ENCODE measurements around the gene LARP4. TPM values are rescaled to one million over a fixed set of nuclear protein-coding genes. Genes with fewer than 3 reads are reported as not detected.

Gene LARP4
- total RNA-seq, 1 donor: 33.8 TPM

GRCh38 chr12:50401500-50402081, 906 bp downstream of the LARP4 start:
- peak overlapping the region; percentile 95 for H3K4me3 ChIP-seq (ENCODE audit: low read depth, low read length)
- peak; percentile 87 for DNase-seq (ENCODE audit: low read depth)
- TF ChIP-seq, protein P1, sequence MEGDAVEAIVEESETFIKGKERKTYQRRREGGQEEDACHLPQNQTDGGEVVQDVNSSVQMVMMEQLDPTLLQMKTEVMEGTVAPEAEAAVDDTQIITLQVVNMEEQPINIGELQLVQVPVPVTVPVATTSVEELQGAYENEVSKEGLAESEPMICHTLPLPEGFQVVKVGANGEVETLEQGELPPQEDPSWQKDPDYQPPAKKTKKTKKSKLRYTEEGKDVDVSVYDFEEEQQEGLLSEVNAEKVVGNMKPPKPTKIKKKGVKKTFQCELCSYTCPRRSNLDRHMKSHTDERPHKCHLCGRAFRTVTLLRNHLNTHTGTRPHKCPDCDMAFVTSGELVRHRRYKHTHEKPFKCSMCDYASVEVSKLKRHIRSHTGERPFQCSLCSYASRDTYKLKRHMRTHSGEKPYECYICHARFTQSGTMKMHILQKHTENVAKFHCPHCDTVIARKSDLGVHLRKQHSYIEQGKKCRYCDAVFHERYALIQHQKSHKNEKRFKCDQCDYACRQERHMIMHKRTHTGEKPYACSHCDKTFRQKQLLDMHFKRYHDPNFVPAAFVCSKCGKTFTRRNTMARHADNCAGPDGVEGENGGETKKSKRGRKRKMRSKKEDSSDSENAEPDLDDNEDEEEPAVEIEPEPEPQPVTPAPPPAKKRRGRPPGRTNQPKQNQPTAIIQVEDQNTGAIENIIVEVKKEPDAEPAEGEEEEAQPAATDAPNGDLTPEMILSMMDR (IDR thresholded peaks at IDR 0.05; ENCODE audit: insufficient read depth, low read length): no peak

GRCh38 chr12:50402264-50403000, 1.7 kb downstream of the LARP4 start:
- H3K4me3 ChIP-seq (ENCODE audit: low read depth, low read length): peak overlapping the region; percentile 95
- DNase-seq (ENCODE audit: low read depth): peak; percentile 22
- TF ChIP-seq, protein P1 (IDR thresholded peaks at IDR 0.05; ENCODE audit: insufficient read depth, low read length): no peak

- TF ChIP-seq, protein P1 (IDR thresholded peaks at IDR 0.05; ENCODE audit: insufficient read depth, low read length): no peak
- no peak for DNase-seq (ENCODE audit: low read depth)
- peak overlapping the region; percentile 95 for H3K4me3 ChIP-seq (ENCODE audit: low read depth, low read length)
Observed at GRCh38 chr12:50403001-50403440, 2.3 kb downstream of the LARP4 start.

GRCh38 chr12:50404307-50404706, 3.6 kb downstream of the LARP4 start:
- no peak overlapping the region for H3K4me3 ChIP-seq (ENCODE audit: low read depth, low read length)
- no peak for DNase-seq (ENCODE audit: low read depth)
- TF ChIP-seq, protein P1 (IDR thresholded peaks at IDR 0.05; ENCODE audit: insufficient read depth, low read length): no peak

DNA sequence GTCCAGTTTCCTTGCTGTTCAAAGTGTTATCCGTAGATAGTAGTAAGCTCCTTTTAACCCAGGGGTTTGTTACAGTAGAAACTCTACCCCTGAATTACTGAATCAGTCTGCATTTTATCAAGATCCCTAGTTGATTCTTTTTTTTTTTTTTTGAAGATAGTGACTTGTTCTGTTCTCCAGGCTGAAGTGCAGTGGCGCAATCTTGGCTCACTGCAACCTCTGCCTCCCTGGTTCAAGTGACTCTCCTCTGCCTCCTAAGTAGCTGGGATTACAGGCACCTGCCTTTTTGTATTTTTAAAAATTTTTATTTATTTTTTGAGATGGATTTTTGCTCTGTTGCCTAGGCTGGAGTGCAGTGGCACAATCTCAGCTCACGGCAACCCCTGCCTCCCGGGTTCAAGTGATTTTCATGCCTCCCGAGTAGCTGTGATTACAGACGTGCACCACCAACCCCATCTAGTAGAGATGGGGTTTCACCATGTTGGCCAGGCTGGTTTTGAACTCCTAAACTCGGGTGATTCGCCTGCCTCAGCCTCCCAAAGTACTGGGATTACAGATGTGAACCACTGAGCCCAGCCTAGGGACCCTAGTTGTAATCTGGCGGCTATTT, 10.5 kb downstream of the LARP4 start:
- no peak overlapping the region for H3K4me3 ChIP-seq (ENCODE audit: low read depth, low read length)
- DNase-seq (ENCODE audit: low read depth): peak; percentile 35
- TF ChIP-seq, protein P1 (IDR thresholded peaks at IDR 0.05; ENCODE audit: insufficient read depth, low read length): no peak

DNA sequence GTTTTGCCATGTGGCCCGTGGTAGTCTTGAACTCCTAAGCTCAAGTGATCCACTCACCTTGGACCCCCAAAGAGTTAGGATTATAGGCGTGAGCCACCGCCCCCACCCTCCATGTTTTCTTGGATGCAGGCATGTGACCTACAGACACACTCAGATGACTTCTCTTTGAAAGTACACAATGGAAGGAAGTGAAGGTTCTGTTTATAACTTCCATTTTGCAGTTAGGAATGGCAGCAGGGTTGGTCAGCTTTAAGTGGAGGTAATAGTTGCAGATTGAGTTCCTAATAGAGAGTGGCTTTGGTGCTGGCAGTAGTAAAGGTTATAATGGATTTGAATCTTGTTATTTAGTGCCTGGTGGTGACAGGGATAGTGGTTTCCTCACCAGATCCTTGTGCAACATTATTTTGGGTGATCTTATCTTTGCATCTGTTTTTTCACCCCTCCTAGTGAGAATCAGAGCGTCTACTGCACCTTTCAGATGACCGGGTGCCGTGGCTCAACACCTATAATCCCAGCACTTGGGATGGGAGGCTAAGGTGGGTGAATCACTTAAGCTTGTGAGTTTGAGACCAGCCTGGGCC, 15.3 kb downstream of the LARP4 start:
- TF ChIP-seq, protein P1 (IDR thresholded peaks at IDR 0.05; ENCODE audit: insufficient read depth, low read length): no peak
- no peak for DNase-seq (ENCODE audit: low read depth)
- H3K4me3 ChIP-seq (ENCODE audit: low read depth, low read length): no peak overlapping the region

All from fibroblast of the aortic adventitia (primary cell).